HepG2 (cell line): ENCODE data around the gene RITA1. TPM values are rescaled to one million over a fixed set of nuclear protein-coding genes. Genes with fewer than 3 reads are reported as not detected.
A peak's percentile ranks its signal among the peaks of the same experiment; 100 is the strongest.

Source experiments
- ARID3A ChIP-seq: IDR thresholded peaks from 2 replicates; pipeline ENCODE4 v1.6.1; 2012; ENCODE audit warnings: low read depth, low read length, improper control_type of control experiment
- CEBPB ChIP-seq: IDR thresholded peaks from 2 replicates; pipeline ENCODE4 v1.6.1; 2011; ENCODE audit warnings: low read depth, low read length, improper control_type of control experiment, borderline replicate concordance
- ELF1 ChIP-seq: sonication (generic); formaldehyde crosslinking; IDR thresholded peaks from 2 replicates; pipeline ENCODE4 v1.4.0; 2020; ENCODE audit warnings: missing genetic modification reagents
- ETV5 ChIP-seq: IDR thresholded peaks from 2 replicates; pipeline ENCODE4 v1.6.1; 2018; ENCODE audit warnings: missing biosample characterization, missing genetic modification reagents, inconsistent platforms, borderline replicate concordance
- FOSL2 ChIP-seq: sonication (generic); formaldehyde crosslinking; IDR thresholded peaks from 2 replicates; pipeline ENCODE4 v1.4.0; 2020; ENCODE audit warnings: missing genetic modification reagents
- HMG20A ChIP-seq: IDR thresholded peaks from 2 replicates; pipeline ENCODE4 v1.6.1; 2016; ENCODE audit warnings: borderline replicate concordance
- KDM1A ChIP-seq: IDR thresholded peaks from 2 replicates; pipeline ENCODE4 v1.6.1; 2016; ENCODE audit warnings: missing compliant biosample characterization
- MED1 ChIP-seq: sonication (generic); formaldehyde crosslinking; IDR thresholded peaks from 2 replicates; pipeline ENCODE4 v1.4.0; 2020; ENCODE audit warnings: missing genetic modification reagents
- MIER3 ChIP-seq: IDR thresholded peaks from 2 replicates; pipeline ENCODE4 v1.6.1; 2016; ENCODE audit warnings: missing compliant biosample characterization, borderline replicate concordance
- NPAS2 ChIP-seq: sonication (generic); formaldehyde crosslinking; IDR thresholded peaks from 2 replicates; pipeline ENCODE4 v1.8.0; 2022; ENCODE audit warnings: mild to moderate bottlenecking, missing genetic modification reagents, borderline replicate concordance
- PATZ1 ChIP-seq: sonication (generic); formaldehyde crosslinking; IDR thresholded peaks from 2 replicates; pipeline ENCODE4 v1.4.0; 2020; ENCODE audit warnings: missing genetic modification reagents
- SAP130 ChIP-seq: IDR thresholded peaks from 2 replicates; pipeline ENCODE4 v1.6.1; 2016; ENCODE audit warnings: low read depth
- TEAD3 ChIP-seq: optimal IDR thresholded peaks from 2 replicates; pipeline ENCODE3; 2016; ENCODE audit warnings: borderline replicate concordance
- TFDP2 ChIP-seq: sonication (generic); formaldehyde crosslinking; IDR thresholded peaks from 2 replicates; pipeline ENCODE4 v1.4.0; 2020; ENCODE audit warnings: missing genetic modification reagents
- ZFP36 ChIP-seq: fragments of 150-350 bp; IDR thresholded peaks from 2 replicates; pipeline ENCODE4 v1.6.1; 2018; ENCODE audit warnings: borderline replicate concordance, low read length, low read depth; ENCODE audit not compliant: partially characterized antibody
- ZMYM3 ChIP-seq: sonication (generic); formaldehyde crosslinking; IDR thresholded peaks from 2 replicates; pipeline ENCODE4 v1.5.1; 2020; ENCODE audit warnings: mild to moderate bottlenecking, missing genetic modification reagents
- ZNF354B ChIP-seq: sonication (generic); formaldehyde crosslinking; IDR thresholded peaks from 2 replicates; pipeline ENCODE4 v1.8.0; 2022; ENCODE audit warnings: mild to moderate bottlenecking, missing genetic modification reagents
- ZNF629 ChIP-seq: sonication (generic); formaldehyde crosslinking; conservative IDR thresholded peaks from 2 replicates; pipeline ENCODE4 v1.5.0; 2020; ENCODE audit warnings: missing genetic modification reagents
- ZNF768 ChIP-seq: sonication (generic); formaldehyde crosslinking; IDR thresholded peaks from 2 replicates; pipeline ENCODE4 v1.4.0; 2020; ENCODE audit warnings: missing genetic modification reagents
- polyA plus RNA-seq, 8 experiments: library from polyadenylated mRNA; depleted of rRNA in 3 of 8; stranded (reverse) in 7 of 8; unstranded in 1 of 8; fragments of >200 nt; fragmentation: Illumina TruSeq in 4 of 8; extraction: Trizol in 4 of 8; gene quantifications; 2 replicates each; pipeline versions ENCODE4 v1.2.1 to v1.2.3, GENCODE V29; 2011 to 2016; ENCODE audit warnings: low read depth in 4 of 8, missing spikeins in 1 of 8, mixed read lengths in 1 of 8; ENCODE audit not compliant: insufficient read depth in 1 of 8
- total RNA-seq, 5 experiments: library from RNA; depleted of rRNA; stranded (reverse); fragments of >200 nt; fragmentation: Illumina TruSeq; extraction: Trizol; gene quantifications; 2 replicates each; pipeline ENCODE4 v1.2.3, GENCODE V29; 2016; ENCODE audit warnings: low read depth in 1 of 5
- TF ChIP-seq, protein P1 (sequence below): sonication (generic); formaldehyde crosslinking; IDR thresholded peaks from 2 replicates; pipeline ENCODE4 v1.4.0; 2020; ENCODE audit warnings: missing genetic modification reagents
- TF ChIP-seq, protein P2 (sequence below): sonication (generic); formaldehyde crosslinking; IDR thresholded peaks from 2 replicates; pipeline ENCODE4 v1.8.1; 2023; ENCODE audit warnings: missing genetic modification reagents, mild to moderate bottlenecking, borderline replicate concordance

Gene RITA1
- total and polyA plus RNA-seq, 2 of the 13 experiments (the other 11 are each of a cell fraction or from before 2014, with no cell fraction given): 12.4 to 28.9 TPM

- TF ChIP-seq TFDP2 (CRISPR knock-in tag): no peak
- TF ChIP-seq TEAD3 (CRISPR knock-in tag): peak; percentile 53
- TF ChIP-seq MIER3 (CRISPR knock-in tag): 0 out of 2 replicates have a peak, but pooled peaks have one; percentile 21
- TF ChIP-seq ZFP36: peak; percentile 66
- peak; percentile 86; the same call in 1 of the 2 replicates for TF ChIP-seq KDM1A (CRISPR knock-in tag)
- TF ChIP-seq MED1 (CRISPR knock-in tag): 0 out of 2 replicates have a peak, but pooled peaks have one; percentile 18
- peak; percentile 67 for TF ChIP-seq FOSL2 (CRISPR knock-in tag)
- no peak for TF ChIP-seq ZNF354B (CRISPR knock-in tag)
- peak; percentile 21; the same call in 1 of the 2 replicates for TF ChIP-seq HMG20A (CRISPR knock-in tag)
- TF ChIP-seq ZNF768 (CRISPR knock-in tag): peak; percentile 89; the same call in 1 of the 2 replicates
- TF ChIP-seq ZNF629 (CRISPR knock-in tag): peak; percentile 90
- TF ChIP-seq ELF1 (CRISPR knock-in tag): peak; percentile 64
- TF ChIP-seq, protein P1, sequence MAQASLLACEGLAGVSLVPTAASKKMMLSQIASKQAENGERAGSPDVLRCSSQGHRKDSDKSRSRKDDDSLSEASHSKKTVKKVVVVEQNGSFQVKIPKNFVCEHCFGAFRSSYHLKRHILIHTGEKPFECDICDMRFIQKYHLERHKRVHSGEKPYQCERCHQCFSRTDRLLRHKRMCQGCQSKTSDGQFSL (CRISPR knock-in tag): no peak
- TF ChIP-seq ZMYM3: peak; percentile 69
- no peak for TF ChIP-seq NPAS2
- TF ChIP-seq ARID3A: peak; percentile 67; the same call in 1 of the 2 replicates
- peak; percentile 46; the same call in 1 of the 2 replicates for TF ChIP-seq ETV5 (CRISPR knock-in tag)
- peak; percentile 93 for TF ChIP-seq PATZ1
- TF ChIP-seq, protein P2, sequence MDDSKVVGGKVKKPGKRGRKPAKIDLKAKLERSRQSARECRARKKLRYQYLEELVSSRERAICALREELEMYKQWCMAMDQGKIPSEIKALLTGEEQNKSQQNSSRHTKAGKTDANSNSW (CRISPR knock-in tag): no peak
- peak; percentile 67 for TF ChIP-seq SAP130
- TF ChIP-seq CEBPB: peak; percentile 93
These were observed 29.4 kb downstream of the RITA1 start (continued) for GRCh38 chr12:113214895-113215400.
